K562 (cell line): ENCODE results near the gene RALA. TPM values are rescaled to one million over a fixed set of nuclear protein-coding genes. Genes with fewer than 3 reads are reported as not detected.

Experiments used
- BRCA1 ChIP-seq, 2 experiments: fragments of 450-650 bp in 1 of 2; sonication (generic) in 1 of 2; formaldehyde crosslinking in 1 of 2; IDR thresholded peaks; 2 replicates each; pipeline versions ENCODE4 v1.5.0 to v1.6.1; 2017 to 2020; ENCODE audit warnings: mild to moderate bottlenecking in 1 of 2, missing genetic modification reagents in 1 of 2
- BRF1 ChIP-seq: IDR thresholded peaks from 3 replicates; pipeline ENCODE4 v1.6.1; 2011; ENCODE audit warnings: borderline replicate concordance, mild to moderate bottlenecking; ENCODE audit not compliant: insufficient read length; ENCODE audit errors: extremely low read depth
- CBX2 ChIP-seq: fragments of 200-600 bp; sonication (generic); IDR thresholded peaks from one replicate; pipeline ENCODE4 v1.6.1; 2012; ENCODE audit warnings: mild to moderate bottlenecking, low read length, inconsistent platforms; ENCODE audit not compliant: insufficient read depth, poor library complexity, severe bottlenecking
- EP400 ChIP-seq: fragments of 450-650 bp; IDR thresholded peaks from 2 replicates; pipeline ENCODE4 v1.6.1; 2017; ENCODE audit warnings: antibody characterized with exemption, mild to moderate bottlenecking, moderate library complexity
- ETV6 ChIP-seq, 3 experiments: fragments of 150-350 bp in 1 of 3; sonication (generic) in 1 of 3; formaldehyde crosslinking in 1 of 3; IDR thresholded peaks; 2 replicates each; pipeline versions ENCODE4 v1.6.1 to v1.8.0; 2014 to 2022; ENCODE audit warnings: borderline replicate concordance in 2 of 3, low read depth in 2 of 3, antibody characterized with exemption in 1 of 3, low read length in 1 of 3, mild to moderate bottlenecking in 1 of 3, missing genetic modification reagents in 1 of 3
- FOXA1 ChIP-seq: fragments of 450-650 bp; IDR thresholded peaks from 2 replicates; pipeline ENCODE4 v1.6.1; 2016; ENCODE audit warnings: mild to moderate bottlenecking, borderline replicate concordance
- HEY1 ChIP-seq: fragments of 250-450 bp; sonication (Bioruptor Pico); IDR thresholded peaks from 2 replicates; pipeline ENCODE4 v1.5.0; 2020; ENCODE audit warnings: mild to moderate bottlenecking, moderate library complexity, borderline replicate concordance
- PTRF ChIP-seq: fragments of 450-650 bp; IDR thresholded peaks from 2 replicates; pipeline ENCODE4 v1.6.1; 2016; ENCODE audit warnings: mild to moderate bottlenecking, missing genetic modification characterization, missing compliant biosample characterization
- SNIP1 ChIP-seq: fragments of 450-650 bp; IDR thresholded peaks from 2 replicates; pipeline ENCODE4 v1.7.1; 2017; ENCODE audit warnings: low read depth, mild to moderate bottlenecking
- SREBF2 ChIP-seq: sonication (generic); formaldehyde crosslinking; IDR thresholded peaks from 2 replicates; pipeline ENCODE4 v1.4.0; 2020; ENCODE audit warnings: mild to moderate bottlenecking, missing genetic modification reagents
- TARDBP ChIP-seq: fragments of 450-650 bp; IDR thresholded peaks from 2 replicates; pipeline ENCODE4 v1.6.1; 2016
- ZFP36 ChIP-seq: fragments of 150-350 bp; IDR thresholded peaks from 2 replicates; pipeline ENCODE4 v1.6.1; 2018; ENCODE audit warnings: low read length, low read depth; ENCODE audit not compliant: partially characterized antibody
- ZNF311 ChIP-seq: fragments of 250-450 bp; sonication (Bioruptor Pico); IDR thresholded peaks from 2 replicates; pipeline ENCODE4 v1.4.0; 2020; ENCODE audit warnings: mild to moderate bottlenecking, moderate library complexity
- polyA plus RNA-seq, 8 experiments: library from polyadenylated mRNA; depleted of rRNA in 4 of 8; stranded (reverse) in 5 of 8; unstranded in 3 of 8; fragments of >200 nt; fragmentation: Nextera tagmentation in 2 of 8; fragmentation: Illumina TruSeq in 1 of 8; extraction: Ambion mirVana in 2 of 8; extraction: Trizol in 1 of 8; gene quantifications; 2 replicates each; pipeline versions ENCODE4 v1.2.1 to v1.2.3, GENCODE V29; 2011 to 2014; ENCODE audit warnings: inconsistent platforms in 1 of 8, missing spikeins in 1 of 8
- total RNA-seq, 7 experiments: library from RNA; depleted of rRNA in 6 of 7; stranded (reverse); fragments of >200 nt in 6 of 7; fragmentation: Illumina TruSeq in 2 of 7; extraction: Trizol in 2 of 7; gene quantifications; 2 replicates each; pipeline versions ENCODE4 v1.2.1 to v1.2.3, GENCODE V29; 2011 to 2021; ENCODE audit warnings: low replicate concordance in 1 of 7
- TF ChIP-seq, protein P1 (sequence below), 3 experiments: fragments of 200-800 bp in 1 of 3; fragments of 250-450 bp in 1 of 3; fragments of 450-650 bp in 1 of 3; sonication (Bioruptor Pico) in 1 of 3; sonication (Bioruptor generic) in 1 of 3; formaldehyde crosslinking in 1 of 3; IDR thresholded peaks; 2 replicates each; pipeline versions ENCODE4 v1.6.1 to v1.8.0; 2016 to 2022; ENCODE audit warnings: mild to moderate bottlenecking in 2 of 3, missing genetic modification characterization in 2 of 3, missing compliant biosample characterization in 1 of 3, moderate library complexity in 1 of 3
- TF ChIP-seq, protein P2 (sequence below): IDR thresholded peaks from 2 replicates; pipeline ENCODE4 v1.6.1; 2016; ENCODE audit warnings: missing genetic modification characterization, missing compliant biosample characterization
- TF ChIP-seq, protein P3 (sequence below): fragments of 450-650 bp; formaldehyde crosslinking; IDR thresholded peaks from 2 replicates; pipeline ENCODE4 v1.4.0; 2022; ENCODE audit warnings: mild to moderate bottlenecking, moderate library complexity
- TF ChIP-seq, protein P4 (sequence below): fragments of 450-650 bp; IDR thresholded peaks from 2 replicates; pipeline ENCODE4 v1.6.1; 2016; ENCODE audit warnings: antibody characterized with exemption

The RALA gene
- total and polyA plus RNA-seq, 9 of the 15 experiments (the other 6 are each of a cell fraction or from before 2014, with no cell fraction given), result 7.2 to 28.0 (median 25.7) TPM

DNA sequence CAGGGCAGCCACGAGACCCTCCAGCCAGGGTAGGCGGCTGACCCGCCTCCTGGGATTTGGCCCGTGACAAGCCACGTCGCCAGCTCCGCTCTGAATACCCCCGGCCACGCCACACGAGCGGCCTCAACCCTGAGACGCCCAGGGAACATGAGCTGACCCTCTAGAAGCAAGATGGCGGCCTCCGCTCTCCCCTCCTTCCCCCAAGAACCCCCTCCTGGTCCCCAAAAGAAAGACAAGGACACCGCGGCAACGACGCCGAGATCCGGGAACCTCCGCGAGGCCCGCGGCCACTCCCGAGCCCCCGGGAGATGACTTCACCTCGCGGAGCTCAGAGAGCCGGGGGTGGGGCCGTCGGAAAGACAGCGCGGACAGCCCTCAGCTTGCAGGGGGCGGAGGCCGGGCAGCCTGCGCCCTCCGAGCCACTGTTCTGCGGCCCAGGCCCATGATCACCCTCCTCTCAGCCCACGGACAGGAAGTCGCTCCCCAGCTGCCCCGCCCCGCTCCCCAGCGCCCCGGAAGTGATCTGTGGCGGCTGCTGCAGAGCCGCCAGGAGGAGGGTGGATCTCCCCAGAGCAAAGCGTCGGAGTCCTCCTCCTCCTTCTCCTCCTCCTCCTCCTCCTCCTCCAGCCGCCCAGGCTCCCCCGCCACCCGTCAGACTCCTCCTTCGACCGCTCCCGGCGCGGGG is at the start of gene RALA (continued):
- TF ChIP-seq, protein P1, sequence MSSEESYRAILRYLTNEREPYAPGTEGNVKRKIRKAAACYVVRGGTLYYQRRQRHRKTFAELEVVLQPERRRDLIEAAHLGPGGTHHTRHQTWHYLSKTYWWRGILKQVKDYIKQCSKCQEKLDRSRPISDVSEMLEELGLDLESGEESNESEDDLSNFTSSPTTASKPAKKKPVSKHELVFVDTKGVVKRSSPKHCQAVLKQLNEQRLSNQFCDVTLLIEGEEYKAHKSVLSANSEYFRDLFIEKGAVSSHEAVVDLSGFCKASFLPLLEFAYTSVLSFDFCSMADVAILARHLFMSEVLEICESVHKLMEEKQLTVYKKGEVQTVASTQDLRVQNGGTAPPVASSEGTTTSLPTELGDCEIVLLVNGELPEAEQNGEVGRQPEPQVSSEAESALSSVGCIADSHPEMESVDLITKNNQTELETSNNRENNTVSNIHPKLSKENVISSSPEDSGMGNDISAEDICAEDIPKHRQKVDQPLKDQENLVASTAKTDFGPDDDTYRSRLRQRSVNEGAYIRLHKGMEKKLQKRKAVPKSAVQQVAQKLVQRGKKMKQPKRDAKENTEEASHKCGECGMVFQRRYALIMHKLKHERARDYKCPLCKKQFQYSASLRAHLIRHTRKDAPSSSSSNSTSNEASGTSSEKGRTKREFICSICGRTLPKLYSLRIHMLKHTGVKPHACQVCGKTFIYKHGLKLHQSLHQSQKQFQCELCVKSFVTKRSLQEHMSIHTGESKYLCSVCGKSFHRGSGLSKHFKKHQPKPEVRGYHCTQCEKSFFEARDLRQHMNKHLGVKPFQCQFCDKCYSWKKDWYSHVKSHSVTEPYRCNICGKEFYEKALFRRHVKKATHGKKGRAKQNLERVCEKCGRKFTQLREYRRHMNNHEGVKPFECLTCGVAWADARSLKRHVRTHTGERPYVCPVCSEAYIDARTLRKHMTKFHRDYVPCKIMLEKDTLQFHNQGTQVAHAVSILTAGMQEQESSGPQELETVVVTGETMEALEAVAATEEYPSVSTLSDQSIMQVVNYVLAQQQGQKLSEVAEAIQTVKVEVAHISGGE (CRISPR knock-in tag; IDR thresholded peaks at IDR 0.05), result peak in 1 of 3 experiments; percentile 90; a peak in 3 of 6 replicates
- TF ChIP-seq ZFP36 (peak; percentile 40), BRCA1 (IDR thresholded peaks at IDR 0.05) (no peak), BRCA1 (CRISPR knock-in tag; IDR thresholded peaks at IDR 0.05) (no peak), BRF1 (no peak), SNIP1 (no peak), PTRF (tag) (no peak), TARDBP (no peak), FOXA1 (no peak), SREBF2 (CRISPR knock-in tag) (no peak), EP400 (peak; percentile 88), ETV6 (IDR thresholded peaks at IDR 0.05; ENCODE audit: borderline replicate concordance in 1 of 2, low read depth in 2 of 2, low read length in 1 of 2) (0 out of 4 replicates have a peak, but pooled peaks of 1 of the 2 experiments have one; percentile 45), ETV6 (CRISPR knock-in tag; IDR thresholded peaks at IDR 0.05; ENCODE audit: borderline replicate concordance) (no peak), ZNF311 (CRISPR knock-in tag) (no peak), HEY1 (no peak), CBX2 (no peak)
- TF ChIP-seq, protein P2, sequence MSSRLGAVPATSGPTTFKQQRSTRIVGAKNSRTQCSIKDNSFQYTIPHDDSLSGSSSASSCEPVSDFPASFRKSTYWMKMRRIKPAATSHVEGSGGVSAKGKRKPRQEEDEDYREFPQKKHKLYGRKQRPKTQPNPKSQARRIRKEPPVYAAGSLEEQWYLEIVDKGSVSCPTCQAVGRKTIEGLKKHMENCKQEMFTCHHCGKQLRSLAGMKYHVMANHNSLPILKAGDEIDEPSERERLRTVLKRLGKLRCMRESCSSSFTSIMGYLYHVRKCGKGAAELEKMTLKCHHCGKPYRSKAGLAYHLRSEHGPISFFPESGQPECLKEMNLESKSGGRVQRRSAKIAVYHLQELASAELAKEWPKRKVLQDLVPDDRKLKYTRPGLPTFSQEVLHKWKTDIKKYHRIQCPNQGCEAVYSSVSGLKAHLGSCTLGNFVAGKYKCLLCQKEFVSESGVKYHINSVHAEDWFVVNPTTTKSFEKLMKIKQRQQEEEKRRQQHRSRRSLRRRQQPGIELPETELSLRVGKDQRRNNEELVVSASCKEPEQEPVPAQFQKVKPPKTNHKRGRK (tag), result no peak
- TF ChIP-seq, protein P3, sequence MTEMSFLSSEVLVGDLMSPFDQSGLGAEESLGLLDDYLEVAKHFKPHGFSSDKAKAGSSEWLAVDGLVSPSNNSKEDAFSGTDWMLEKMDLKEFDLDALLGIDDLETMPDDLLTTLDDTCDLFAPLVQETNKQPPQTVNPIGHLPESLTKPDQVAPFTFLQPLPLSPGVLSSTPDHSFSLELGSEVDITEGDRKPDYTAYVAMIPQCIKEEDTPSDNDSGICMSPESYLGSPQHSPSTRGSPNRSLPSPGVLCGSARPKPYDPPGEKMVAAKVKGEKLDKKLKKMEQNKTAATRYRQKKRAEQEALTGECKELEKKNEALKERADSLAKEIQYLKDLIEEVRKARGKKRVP, result no peak
- TF ChIP-seq, protein P4, sequence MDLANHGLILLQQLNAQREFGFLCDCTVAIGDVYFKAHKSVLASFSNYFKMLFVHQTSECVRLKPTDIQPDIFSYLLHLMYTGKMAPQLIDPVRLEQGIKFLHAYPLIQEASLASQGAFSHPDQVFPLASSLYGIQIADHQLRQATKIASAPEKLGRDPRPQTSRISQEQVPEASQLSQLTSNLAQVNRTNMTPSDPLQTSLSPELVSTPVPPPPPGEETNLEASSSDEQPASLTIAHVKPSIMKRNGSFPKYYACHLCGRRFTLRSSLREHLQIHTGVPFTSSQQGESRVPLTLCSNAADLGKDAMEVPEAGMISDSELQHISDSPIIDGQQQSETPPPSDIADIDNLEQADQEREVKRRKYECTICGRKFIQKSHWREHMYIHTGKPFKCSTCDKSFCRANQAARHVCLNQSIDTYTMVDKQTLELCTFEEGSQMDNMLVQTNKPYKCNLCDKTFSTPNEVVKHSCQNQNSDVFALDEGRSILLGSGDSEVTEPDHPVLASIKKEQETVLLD, result no peak
